A673 (cell line): ENCODE results near the gene NPTX2.

Experiments used
- EZH2 ChIP-seq: fragments of 200-600 bp; sonication (generic); IDR thresholded peaks from 2 replicates; pipeline ENCODE4 v1.6.1; 2017; ENCODE audit warnings: borderline replicate concordance, low read depth, mild to moderate bottlenecking, mixed read lengths, antibody characterized with exemption, low read length; ENCODE audit not compliant: poor library complexity, severe bottlenecking
- TF ChIP-seq, protein P1 (sequence below): fragments of 300-800, 200-600 bp; sonication (generic); conservative IDR thresholded peaks from 2 replicates; pipeline ENCODE4 v1.5.1; 2017; ENCODE audit warnings: low read depth, mild to moderate bottlenecking, antibody characterized with exemption, low read length, moderate library complexity, mixed read lengths

DNA sequence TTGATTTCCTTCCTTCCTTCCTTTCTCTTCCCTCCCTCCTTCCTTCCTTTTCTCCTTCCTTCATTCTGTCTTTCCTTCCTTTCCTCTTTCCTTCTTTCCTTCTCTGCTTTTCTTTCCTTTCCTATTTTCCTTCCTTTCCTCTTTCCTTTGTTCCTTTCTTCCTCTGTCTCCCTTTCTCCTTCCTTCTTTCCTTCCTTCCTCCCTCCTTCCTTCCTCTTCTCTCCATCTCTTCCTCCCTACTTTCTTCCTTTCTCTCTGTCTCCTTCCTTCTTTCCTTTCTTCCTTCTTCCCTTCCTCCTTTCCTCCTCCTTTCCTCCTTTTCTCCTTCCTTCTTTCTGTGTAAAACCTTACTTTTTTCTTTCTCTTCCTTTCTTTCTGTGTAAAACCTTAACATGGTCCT lies 32.3 kb upstream of the NPTX2 start:
- TF ChIP-seq, protein P1, sequence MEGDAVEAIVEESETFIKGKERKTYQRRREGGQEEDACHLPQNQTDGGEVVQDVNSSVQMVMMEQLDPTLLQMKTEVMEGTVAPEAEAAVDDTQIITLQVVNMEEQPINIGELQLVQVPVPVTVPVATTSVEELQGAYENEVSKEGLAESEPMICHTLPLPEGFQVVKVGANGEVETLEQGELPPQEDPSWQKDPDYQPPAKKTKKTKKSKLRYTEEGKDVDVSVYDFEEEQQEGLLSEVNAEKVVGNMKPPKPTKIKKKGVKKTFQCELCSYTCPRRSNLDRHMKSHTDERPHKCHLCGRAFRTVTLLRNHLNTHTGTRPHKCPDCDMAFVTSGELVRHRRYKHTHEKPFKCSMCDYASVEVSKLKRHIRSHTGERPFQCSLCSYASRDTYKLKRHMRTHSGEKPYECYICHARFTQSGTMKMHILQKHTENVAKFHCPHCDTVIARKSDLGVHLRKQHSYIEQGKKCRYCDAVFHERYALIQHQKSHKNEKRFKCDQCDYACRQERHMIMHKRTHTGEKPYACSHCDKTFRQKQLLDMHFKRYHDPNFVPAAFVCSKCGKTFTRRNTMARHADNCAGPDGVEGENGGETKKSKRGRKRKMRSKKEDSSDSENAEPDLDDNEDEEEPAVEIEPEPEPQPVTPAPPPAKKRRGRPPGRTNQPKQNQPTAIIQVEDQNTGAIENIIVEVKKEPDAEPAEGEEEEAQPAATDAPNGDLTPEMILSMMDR, result no peak
- no peak for TF ChIP-seq EZH2
